COLO668 (cell line): Measurements from ENCODE around the gene PCBP3.

Source experiments
- DNase-seq: peaks from one replicate; lab custom pipeline; 2025; ENCODE audit not compliant: unreplicated experiment; lab: John Stamatoyannopoulos, UW

PCBP3 gene

DNA sequence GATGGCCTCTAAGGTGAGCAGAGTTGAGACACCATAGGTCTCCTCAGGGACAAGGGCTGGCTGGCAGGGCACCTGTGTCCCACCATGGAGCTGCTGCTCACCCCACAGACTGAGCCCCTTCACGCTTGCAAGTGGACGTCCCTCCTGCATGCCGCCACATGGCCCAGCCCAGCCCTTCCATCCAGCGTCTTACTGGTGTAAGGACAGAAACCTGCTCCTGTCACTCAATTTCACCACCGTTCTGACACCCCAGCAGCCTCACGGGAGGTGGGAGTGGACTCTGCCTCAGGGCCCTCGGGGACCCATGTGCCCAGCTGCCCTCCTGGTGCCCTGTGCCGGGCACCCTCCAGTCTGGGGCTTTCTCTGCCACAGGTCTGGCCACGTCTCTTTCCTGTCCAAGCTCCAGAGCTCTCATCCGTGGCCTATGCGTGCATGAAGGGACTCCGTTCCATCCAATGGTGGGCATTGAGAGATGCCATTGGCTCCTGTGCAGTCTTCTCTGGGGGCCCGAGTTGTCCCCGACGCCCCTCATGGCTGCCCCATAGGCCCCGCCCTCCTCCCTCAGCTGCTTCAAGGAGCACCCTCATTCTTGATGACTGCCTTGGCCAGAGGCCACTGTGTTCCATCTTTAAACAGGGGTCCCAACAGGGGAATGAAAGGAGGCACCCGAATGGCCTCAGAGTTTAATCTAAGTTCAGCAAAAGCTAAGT lies 295.4 kb downstream of the PCBP3 start:
- no peak for DNase-seq

DNA sequence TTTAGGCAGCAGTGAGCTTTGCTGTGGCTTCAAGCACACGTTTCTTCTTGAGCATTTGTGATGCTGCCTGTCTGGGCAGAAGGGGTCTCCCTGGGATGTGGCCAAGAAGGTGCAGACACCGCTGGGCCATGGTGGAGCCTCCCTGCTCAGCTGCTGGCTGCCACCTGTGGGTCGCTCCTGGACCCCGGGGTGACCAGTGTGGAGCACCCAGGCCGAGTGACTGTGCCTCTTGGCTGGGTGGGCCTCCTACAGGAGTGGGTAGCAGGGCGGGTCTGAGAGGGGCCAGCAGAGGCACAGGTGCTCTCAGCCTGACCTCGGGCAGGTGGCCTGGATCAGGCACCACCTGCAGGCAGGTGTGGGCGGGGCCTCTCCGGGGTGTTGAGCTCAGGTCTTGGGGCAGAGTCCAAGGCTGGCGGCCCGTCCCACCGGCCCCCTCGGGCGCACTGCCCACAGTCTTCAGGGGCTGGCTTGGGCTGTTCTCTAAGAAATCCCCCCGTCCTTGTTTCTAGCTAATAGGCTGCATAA lies 296.1 kb downstream of the PCBP3 start:
- no peak for DNase-seq

DNA sequence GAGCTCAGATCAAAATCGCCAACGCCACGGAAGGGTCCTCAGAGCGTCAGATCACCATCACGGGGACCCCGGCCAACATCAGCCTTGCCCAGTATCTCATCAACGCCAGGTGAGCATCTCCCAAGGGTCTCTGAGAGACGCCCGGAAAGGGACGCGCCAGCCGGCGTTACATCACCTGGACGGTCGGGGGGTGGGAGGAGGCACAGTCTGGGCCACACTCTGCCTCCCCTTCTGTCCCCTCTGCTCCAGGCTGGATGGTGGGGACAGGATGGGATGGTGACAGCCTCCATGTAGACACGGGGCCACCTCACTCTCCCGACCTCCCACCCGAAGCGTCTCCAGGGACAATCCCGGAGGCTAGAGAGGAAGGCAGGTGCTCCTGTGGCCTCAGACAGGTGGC lies 296.6 kb downstream of the PCBP3 start:
- no peak for DNase-seq

DNA sequence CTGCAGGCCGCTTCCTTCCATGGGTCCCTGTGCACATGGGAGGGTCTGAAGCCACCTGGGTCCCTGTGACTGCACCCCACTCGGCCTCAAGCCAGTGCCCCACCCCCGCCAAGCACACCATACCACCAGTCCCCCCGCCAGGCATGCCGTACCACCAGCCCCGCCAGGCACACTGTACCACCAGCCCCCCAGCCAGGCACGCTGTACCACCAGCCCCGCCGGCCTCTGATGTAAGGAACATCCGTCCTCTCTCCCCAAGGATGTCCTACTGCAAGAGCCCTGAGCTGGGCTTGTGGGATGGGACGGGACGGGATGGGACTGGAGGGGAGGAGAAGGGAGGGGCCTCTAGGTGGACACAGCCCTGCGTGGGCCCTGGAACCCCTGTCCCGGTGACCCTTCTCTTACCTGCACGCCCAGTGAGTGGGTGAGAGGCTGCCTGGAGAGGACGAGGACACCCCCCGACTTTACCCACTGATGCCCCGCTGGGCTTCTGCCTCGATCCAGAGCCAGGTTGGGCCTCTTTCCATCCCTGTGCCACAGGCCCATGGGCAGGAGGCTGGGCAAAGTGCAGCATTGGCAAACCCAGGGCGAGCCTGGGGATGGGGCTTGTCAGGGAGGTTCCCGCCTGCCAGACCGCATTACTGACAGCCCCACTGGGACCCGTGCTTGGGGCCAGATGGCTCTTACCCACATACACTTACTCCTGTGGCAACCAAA lies 297.3 kb downstream of the PCBP3 start:
- no peak for DNase-seq

DNA sequence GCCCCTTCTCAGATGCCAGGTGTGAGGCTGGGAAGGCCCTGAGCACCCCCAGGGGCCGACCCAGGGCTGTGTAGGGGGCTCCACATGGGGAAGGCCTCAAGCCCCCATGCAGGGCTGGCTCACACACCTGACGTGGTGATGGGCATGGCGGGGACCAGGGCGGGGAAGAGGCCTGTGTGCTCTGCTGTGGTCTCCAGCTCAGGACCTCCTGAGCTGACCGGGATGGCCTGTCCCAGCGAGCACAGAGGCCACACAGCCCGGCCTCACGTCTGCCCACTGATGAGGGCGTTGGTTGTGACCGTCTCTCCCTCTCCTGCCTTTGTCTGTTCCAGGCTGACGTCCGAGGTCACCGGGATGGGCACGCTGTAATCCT lies 297.8 kb downstream of the PCBP3 start:
- no peak for DNase-seq

DNA sequence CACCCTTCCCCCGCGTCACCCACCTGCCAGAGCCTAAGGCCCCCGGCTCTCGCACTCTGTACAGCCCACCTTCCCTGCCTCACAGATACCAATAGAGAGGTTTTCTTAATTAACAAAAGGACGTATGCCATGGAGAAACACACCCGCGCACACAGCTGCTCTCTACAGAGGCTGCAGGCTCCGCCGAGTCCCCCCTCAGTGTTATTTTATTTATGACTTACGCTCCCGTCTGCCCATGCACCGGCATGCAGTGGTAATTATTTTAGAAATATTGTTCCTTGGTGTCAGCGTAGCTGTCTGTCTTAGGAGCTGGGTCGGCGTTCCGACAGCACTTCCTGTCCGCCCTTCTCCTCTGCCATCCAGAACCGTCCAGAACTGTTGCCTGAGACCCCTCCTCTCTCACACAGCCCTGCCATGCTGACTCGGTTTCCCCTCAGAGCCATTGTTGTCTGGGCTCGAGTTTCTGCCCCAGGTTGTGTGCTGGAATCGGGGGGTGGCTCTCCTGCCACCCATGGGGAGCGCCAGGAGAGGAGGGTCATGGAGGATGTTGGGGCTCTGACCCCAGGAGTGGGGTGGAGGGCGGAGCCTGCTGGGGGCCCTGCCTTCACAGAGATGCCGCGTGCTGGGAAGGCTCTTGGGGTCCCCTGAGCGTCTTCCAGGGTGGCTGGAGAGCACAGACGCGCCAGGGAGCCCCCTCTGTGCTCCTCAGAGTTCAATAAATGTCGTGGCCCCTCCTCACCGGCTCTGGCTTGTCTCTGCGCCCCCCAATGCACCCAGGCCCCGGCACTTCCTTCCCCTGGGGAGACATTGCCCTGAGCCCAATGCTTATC lies 298.4 kb downstream of the PCBP3 start:
- DNase-seq = no peak

DNA sequence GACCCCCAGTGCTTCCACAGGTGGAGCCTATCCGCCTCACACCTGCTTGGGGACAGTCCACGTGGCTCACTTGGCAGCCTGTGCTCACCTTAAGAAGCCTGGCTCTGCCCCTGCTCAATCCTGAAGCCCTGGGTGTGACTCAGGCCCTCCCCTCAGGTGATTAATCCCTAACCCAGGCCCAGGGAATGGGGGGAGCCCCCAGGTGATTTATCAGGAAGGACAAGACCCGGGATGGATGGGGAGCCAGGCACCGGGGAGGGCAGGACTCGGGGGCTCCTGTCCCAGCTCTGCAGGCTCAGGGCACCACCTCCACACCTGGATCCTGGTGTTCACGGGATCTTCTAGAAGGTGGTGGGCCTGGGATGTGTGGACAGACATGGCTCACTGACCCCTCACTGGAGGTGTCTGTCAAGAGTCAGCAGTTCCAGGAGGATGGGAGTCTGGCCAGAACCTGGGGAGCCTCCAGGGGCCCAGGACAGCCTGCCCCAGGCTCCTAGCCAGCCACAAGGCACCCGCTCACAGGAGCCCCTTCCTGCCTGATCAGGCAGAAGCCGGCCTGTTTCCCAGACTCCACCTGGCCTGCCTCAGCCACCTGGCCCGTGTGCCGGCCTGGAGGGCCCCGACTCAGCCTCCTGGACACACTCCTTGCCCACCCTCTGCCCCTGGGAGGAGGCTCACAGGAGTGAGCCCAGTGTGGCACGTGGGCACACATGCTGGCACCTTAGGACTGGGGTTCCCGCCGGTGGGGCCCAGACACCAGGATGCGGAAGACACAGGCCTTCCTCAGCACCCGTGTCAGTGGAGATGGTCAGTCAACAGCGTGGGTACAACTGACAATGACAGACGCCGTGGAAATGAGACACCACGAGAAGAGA lies 299.5 kb downstream of the PCBP3 start:
- no peak for DNase-seq

DNA sequence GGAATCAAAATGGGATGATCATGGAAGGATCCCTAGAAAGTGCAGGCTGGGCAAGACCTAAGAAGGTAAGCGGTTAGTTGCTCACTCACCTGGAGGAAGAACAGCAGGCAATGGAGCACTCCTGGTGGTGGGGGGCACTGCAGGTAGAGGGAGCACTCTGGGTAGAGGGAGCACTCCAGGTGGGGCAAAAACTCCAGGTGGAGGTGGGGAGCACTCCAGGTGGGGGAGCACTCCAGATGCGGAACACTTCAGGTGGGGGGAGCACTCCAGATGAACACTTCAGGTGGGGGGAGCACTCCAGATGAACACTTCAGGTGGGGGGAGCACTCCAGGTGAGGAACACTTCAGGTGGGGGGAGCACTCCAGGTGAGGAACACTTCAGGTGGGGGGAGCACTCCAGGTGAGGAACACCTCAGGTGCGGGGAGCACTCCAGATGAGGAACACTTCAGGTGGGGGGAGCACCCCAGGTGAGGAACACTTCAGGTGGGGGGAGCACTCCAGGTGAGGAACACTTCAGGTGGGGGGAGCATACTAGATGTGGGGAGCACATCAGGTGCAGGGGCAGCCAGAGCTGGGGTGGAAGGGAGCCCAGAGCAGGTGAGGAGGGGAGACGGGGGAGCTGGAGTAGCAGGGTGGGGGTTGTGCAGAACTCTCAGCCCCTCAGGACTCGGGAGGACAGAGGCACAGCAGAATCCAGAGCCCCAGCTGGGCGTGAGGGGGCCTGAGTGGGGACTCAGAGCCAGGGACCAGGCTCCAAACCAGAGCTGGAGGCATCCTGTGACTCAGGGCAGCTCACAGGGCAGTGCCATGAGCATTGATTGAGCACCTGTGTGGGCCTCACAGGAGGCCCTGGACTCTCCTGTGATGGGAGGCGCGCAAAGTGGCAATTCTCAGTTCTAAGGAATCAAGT lies 300.4 kb downstream of the PCBP3 start:
- no peak for DNase-seq

DNA sequence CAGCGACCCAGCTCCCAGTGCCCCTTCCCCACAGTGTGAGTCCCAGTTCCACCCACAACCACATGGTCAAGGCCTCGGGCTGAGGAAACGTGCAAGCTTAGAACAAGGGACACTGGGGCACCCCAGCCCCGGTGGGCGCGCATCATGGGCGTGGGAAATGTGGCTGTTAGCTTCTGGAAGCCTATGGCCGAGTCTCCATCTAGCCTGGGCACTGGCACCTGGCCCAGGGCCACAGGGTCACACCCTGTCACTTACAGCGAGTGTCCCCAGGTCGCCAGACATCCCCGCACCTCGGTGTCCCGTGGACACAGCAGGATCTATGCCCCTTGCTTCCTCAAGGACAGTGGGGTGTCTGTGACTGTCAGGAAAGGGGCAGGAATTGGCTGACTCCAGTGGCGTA lies 301.1 kb downstream of the PCBP3 start:
- no peak for DNase-seq

DNA sequence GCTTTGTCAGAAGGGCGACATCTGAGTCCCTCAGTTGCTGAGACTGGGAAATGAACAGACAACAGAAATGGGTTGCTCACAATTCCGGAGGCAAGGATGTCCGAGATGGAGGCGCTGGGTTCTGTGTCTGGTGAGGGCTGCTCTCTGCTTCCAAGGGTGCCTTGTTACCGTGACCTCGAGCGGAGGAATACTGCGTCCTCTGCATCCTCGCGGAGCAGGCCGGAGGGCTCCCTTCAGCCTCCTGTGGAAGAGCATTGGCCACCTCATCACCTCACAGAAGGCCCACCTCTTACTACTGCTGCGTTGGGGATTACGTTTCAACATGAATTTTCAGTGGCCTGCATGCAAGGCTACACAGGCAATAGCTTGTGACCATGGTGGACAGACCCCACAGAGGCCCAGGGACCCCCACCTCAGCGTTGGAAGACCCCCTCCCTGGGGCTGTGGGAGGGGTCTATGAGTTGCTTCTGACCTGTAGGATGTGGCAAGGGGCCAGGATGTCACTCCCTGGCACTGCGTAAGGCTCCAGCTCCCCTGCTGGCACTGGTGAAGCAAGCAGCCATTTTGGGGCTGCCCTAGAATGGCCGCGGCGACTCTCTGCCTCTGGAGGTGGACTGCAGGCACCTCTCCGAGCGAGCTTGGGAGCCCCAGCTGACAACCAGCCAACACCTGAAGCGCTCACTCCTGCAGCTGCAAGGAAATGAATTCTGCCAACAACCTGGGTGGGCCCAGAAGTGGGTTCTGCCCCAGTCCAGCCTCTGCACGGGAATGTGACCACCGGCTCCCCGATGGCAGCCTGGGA lies 301.7 kb downstream of the PCBP3 start:
- DNase-seq = no peak

DNA sequence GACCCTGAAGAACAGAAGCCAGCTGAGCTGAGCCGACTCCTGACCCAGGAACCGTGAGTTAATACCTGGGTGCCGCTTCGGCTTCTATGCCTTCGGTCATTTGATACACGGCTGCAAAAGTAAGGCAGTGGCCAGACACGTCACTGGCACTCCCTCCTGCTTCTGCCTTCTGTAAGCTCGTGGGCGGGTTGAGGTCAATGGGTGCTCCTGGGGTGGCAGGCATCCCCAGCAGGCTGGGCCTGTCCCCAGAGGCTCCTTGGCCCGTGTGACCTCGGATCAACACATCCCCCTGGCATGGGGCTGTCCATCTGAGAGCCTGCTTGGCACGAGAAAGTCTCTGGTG lies 302.3 kb downstream of the PCBP3 start:
- no peak for DNase-seq

DNA sequence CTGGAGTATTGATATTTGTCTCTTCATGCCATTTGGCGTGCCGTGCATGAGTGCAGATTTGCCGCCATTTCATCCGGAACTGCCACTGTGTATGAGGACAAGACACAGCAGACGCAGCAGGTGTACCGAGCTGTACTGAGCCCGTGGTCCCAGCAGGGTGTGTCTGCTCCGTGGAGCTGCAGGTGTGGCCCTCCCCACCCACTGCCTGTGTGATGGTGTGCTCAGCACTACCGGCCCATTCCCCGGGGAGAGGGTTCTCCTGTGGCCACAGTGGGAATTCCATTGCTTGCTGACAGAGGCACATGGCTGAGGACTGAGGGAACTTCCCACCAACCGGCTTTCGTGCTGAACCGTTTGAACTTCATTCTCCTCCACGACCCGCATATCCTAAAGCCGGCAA lies 303.8 kb downstream of the PCBP3 start:
- DNase-seq = no peak

DNA sequence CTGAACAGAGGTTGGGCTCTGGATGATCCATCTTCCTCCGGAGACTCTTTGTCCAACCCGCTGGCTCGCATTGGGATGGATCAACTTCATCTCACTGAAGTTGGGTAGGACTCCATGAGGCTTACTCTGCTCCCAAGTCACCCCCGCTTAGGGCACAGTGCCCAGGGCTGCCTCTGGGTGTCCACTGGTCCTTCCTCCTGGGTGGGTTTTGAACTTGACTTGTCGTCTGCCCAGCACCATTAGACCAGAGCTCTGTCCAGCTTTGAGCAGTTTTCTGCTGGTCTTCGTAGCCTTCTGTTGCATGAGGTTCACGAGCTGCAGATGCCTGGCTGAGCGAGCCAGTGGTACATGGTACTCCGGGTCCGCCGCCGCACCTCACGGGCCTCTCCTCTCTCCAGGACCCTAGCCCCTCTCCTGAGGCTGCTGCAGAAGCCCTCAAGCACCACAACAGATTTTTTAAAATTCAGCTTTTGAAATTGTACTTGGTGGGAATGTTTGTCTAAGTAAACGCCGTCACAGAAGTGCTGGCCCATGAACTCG lies 304.3 kb downstream of the PCBP3 start:
- no peak for DNase-seq

DNA sequence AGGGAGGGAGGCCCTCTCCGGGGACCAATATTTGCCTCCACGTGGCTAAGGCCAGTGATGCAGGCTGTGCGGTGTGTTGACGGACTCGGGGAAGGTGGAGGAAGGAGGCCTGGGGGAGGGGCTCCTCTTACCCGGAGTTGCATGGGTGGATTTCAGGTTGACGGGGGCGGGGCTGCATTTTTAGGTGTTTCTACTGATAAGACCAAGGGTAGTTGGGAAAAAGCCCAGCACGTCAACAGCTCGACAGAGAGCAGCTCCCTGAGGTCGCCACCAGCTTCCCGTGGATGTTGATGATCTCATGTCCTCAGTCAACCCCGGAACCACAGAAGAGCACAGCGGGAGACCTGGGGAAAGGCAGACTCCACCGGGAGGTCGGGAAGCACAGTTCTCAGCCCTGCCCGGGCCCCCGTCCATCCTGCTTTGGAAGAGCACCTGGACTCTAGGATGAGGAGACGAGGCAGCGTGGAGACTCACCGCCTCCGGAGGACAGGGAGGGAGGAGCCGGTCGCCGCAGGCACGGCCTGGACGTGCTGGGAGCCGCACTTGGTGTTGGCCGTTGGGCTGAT lies 305.1 kb downstream of the PCBP3 start:
- DNase-seq = no peak

DNA sequence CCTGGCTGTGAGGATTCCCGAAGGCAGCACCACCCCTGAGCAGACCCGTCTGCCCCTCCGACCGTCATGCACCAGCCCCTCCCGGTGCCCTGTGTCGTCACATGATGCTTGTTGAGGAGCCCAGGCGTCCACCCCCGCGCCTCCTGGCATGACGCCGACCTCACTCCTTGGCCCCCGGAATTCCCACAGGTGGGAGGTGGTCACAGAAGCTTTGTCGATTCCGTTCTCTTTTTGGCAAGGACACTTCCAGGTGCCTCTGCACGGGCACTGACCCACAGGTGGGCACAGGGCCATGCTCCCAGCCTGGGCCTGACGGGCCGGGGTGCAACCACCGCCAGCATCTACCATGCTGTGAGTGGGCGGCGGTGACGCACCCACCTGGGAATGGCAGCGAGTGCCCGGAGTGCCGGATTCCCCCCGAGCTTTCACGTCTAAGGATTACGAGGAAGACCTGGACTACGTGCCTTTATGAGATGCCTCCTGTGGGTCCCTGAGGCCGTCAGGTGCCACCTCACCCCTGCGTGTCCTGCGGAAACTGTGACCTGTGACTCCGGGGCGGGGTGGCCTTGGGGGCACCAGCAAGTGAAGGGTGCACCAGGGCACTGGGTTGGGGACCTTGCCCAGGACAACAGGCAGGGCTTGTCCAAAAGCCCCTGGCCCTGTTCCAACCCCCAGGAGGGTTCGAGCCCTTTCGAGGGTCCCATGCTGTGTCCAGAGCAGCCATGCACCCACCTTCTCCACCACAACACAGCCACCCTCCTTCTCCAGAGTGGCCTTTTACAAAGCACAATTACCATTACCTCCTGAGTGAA lies 306.6 kb downstream of the PCBP3 start:
- DNase-seq = no peak

DNA sequence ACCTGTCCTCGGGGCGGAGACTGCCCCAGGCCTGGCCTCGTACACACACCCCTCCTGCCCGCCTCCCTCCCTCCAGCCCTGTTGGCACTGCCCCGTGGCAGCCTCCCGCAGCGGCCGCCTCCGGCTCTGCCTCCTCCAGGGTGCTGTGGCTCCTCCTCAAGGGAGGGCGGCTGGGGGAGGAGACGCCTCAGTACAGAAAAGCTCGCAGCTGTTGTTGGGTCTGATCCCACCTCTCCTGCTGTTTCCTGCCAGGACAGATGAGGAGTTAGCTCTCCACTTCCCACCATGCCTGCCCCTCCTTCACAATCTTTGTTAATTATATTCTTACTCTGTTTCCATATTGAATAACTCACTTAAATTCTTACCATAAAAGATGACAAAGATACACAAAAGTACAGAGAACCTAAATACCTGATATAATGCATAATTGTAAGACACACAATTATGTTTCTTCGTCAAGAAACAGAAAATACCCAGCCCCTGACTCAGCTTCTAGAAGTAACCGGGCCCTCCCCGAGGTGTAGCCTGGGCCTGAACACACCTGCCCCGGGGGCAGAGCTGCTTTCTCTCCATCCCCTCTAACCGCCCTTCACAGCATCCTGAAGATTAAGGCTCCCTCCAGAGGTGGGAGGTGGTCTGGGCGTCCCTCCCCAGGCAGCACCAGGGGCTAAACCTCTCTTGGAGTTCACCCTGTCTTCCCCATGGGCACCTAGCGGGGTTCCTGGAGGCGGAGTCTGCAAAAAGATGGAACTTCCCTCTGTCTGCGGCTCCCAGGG lies 307.4 kb downstream of the PCBP3 start:
- no peak for DNase-seq

DNA sequence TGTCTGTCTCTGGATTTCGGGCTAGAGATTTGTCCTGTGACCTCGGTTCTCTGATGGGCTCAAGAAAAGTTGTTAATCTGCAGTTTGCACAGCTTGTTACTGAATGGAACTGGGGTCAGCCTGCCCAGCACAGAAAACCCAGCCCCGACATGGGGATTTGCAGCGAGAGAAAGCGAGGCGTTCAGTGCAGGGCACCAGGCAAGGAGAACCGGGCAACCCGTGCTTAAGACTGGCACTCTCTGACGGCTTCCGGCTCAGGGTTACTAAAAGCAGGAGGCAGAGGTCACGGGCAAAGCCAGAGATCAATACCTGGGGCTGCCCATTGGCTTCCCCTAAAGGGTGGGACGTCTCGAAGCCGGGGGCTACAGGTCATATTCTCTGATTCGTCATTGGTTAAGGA lies 308.2 kb downstream of the PCBP3 start:
- DNase-seq = no peak
